Measurements from ENCODE around the gene HACD2.

- TF ChIP-seq CTCF (IDR thresholded peaks at IDR 0.05) (no peak), POLR2A (IDR thresholded peaks at IDR 0.05) (no peak)
Measured at GRCh38 chr3:123518892-123519485, 65.9 kb downstream of the HACD2 start.

Data from stomach (tissue), 4 donors.